ENCODE measurements around the gene DUOX2.
A peak's percentile ranks its signal among the peaks of the same experiment; 100 is the strongest.
"Not testable (repeated sequence)": the region's sequence is repeated elsewhere in the genome, so short reads cannot be mapped to it uniquely, and the experiment has no call there.

DUOX2 gene

DNA sequence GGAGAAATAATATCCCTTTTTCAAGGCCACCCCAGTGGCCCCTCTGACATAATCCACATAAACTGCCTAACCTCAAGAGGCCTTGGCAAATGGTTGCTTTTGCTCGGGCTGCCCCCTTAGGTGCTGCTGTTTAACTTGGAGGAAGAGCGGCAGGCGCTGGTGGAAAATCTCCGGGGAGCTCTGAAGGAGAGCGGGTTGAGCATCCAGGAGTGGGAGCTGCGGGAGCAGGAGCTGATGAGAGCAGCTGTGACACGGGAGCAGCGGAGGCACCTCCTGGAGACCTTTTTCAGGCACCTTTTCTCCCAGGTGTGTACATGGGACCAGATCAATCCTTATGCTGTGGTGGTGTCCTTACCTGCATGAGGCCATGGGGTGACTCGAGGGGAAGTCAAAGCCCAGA, 30.8 kb upstream of the DUOX2 start:
- Mint-ChIP-seq H3K27ac (no peak overlapping the region), H3K4me3 (no peak overlapping the region)

DNA sequence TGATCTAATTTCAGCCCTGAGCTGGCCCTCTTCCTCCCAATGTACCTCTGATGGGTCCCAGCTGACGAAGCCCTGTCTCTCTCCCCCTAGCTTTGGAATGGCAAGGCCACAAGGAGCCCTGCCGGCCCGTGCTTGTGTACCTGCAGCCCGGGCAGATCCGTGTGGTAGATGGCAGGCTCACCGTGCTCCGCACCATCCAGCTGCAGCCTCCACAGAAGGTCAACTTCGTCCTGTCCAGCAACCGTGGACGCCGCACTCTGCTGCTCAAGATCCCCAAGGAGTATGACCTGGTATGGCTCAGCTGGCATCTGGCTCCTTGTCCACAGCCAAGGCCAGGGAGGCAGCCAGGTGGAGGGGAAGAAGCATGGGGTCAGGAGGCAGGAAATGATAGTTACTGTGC, 30.0 kb upstream of the DUOX2 start:
- no peak overlapping the region for H3K4me3 Mint-ChIP-seq
- H3K4me1 Mint-ChIP-seq = no peaks in the 10 kb centered on the region

More for the DNA sequence above, 30.8 kb upstream of the DUOX2 start:
- Mint-ChIP-seq H3K27me3 (no peaks in the 10 kb centered on the region), H3K4me1 (no peaks in the 10 kb centered on the region), H3K9me3 (no peaks in the 10 kb centered on the region), H3K36me3 (no peaks in the 10 kb centered on the region)

DNA sequence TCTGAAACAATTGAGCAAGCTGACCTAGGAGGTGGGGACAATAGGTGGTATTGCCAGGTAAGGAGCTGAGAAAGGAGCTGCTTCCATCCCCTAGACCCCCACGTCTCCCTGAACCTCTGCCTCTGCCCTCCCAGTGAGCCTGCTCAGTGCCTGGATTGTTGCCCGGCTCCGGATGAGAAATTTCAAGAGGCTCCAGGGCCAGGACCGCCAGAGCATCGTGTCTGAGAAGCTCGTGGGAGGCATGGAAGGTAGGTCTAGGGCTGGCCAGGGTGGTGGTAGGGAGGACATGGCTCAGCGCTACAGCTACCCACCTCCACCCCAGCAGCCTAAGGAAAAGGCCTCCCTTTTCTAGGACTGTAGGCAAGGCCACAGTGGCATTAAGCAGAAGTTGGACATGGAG, 29.1 kb upstream of the DUOX2 start:
- Mint-ChIP-seq H3K27me3 (no peaks in the 10 kb centered on the region), H3K4me3 (no peak overlapping the region), H3K27ac (no peak overlapping the region), H3K36me3 (no peaks in the 10 kb centered on the region), H3K4me1 (no peaks in the 10 kb centered on the region), H3K9me3 (no peaks in the 10 kb centered on the region)

More for the DNA sequence above, 30.0 kb upstream of the DUOX2 start:
- Mint-ChIP-seq H3K27me3 (no peaks in the 10 kb centered on the region), H3K36me3 (no peaks in the 10 kb centered on the region), H3K9me3 (no peaks in the 10 kb centered on the region), H3K27ac (no peak overlapping the region)

DNA sequence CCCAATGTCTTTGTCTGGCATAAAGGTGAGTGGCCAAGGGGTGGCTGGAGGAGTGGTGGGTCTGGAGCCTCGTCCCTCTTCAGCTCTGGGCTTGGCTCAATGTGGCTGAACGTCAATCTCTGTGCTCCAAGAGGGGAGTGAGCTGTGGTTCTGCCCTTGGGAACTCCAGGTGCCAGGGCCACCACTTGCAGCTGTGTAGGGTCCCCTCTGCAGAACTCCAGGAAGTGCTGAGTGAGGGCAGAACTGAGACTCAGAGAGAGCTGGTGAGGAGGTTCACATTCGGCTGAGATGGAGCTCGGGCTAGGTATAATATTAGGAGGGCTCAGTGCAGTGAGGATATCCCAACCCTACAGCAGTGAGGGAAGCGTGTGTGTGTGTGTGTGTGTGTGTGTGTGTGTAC, 27.4 kb upstream of the DUOX2 start:
- no peaks in the 10 kb centered on the region for H3K9me3 Mint-ChIP-seq
- peaks cover 5% of the 10 kb centered on the region for H3K27me3 Mint-ChIP-seq
- H3K4me1 Mint-ChIP-seq = peaks cover 3% of the 10 kb centered on the region
- H3K36me3 Mint-ChIP-seq = no peaks in the 10 kb centered on the region
- no peak overlapping the region for H3K27ac Mint-ChIP-seq
- H3K4me3 Mint-ChIP-seq = no peak overlapping the region

DNA sequence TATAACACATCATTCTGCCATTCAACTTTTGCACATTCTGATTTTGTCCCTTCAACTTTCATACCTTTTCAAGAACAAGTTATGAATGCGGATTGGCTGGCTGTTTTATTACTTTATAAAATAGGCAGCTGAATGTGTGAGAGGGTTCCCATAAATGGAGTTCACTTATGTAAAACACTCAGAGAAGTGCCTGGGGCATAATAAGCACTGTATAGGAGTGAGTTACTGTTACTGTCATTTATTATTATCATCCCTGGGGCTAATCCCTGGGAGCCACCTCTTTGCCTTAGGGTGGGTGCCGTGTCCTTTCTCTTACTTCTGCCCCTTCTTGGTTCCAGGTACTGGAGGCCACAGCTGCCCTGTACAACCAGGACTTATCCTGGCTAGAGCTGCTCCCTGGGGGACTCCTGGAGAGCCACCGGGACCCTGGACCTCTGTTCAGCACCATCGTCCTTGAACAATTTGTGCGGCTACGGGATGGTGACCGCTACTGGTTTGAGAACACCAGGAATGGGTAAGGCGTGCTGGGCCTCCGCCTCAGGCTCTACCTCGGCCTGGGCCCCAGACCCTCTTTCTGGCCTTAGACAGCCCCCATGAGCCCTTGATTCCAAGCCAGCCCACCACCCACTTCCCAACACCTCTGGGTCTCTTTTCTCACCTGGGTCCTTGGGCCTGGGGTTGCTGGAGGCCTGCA, 26.7 kb upstream of the DUOX2 start:
- H3K36me3 Mint-ChIP-seq = no peaks in the 10 kb centered on the region
- H3K27ac Mint-ChIP-seq = no peak overlapping the region
- H3K4me1 Mint-ChIP-seq = peaks cover 7% of the 10 kb centered on the region
- no peak overlapping the region for H3K4me3 Mint-ChIP-seq
- peaks cover 8% of the 10 kb centered on the region for H3K27me3 Mint-ChIP-seq
- no peaks in the 10 kb centered on the region for H3K9me3 Mint-ChIP-seq

DNA sequence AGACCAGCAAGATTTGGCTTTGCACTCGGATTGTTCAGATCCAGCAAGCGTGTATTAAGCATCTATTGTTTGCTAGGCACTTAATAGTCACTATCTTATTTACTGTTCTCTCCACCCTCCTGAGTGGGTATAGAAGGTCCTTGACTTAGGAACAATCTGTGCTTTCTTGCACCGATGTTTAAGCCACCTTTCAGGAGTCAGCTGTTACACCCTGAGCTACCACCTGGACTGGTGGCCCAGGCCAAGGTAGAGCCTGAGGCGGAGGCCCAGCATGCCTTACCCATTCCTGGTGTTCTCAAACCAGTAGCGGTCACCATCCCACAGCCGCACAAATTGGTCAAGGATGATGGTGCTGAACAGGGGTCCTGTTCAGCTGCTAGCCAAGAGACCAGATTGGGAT, 25.8 kb upstream of the DUOX2 start:
- peaks cover 9% of the 10 kb centered on the region for H3K4me1 Mint-ChIP-seq
- H3K4me3 Mint-ChIP-seq = no peak overlapping the region
- H3K36me3 Mint-ChIP-seq = no peaks in the 10 kb centered on the region
- H3K9me3 Mint-ChIP-seq = no peaks in the 10 kb centered on the region
- peaks cover 11% of the 10 kb centered on the region for H3K27me3 Mint-ChIP-seq
- H3K27ac Mint-ChIP-seq = no peak overlapping the region

DNA sequence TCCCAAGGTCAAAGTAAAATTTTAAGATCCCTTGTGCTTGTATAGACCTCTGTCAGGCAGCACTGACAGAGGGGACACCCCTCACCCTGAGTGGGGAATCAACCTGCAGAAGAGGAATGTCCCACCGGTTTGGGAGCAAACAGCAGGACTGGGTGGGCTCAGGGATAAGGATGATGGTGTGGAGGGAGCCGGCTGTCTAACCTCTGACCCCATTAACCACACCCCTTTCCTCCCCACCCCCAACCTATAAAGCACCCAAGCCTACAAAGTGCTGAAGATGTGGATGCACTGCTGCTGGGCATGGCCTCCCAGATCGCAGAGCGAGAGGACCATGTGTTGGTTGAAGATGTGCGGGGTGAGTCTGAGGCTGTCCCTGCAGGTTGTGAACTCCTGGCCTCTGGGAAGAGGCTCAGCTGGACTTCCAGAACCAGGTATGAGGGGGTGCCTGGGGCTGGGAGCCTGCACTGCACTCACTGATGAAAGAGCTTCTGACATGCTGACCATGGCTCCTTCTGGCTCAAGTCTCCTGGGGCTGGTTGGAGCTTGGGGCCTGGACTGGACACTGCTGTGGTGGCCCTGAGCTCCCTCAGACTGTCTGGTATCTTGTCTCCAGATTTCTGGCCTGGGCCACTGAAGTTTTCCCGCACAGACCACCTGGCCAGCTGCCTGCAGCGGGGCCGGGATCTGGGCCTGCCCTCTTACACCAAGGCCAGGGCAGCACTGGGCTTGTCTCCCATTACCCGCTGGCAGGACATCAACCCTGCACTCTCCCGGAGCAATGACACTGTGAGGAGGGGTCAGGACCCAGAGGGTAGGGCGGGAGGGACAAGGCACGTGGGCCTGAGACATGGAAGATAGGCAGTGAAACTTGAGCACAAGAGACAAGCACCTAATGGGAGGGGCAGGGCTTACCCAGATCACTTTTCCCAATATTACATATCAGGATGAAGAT, 25.1 kb upstream of the DUOX2 start:
- Mint-ChIP-seq H3K9me3 (no peaks in the 10 kb centered on the region), H3K4me3 (no peak overlapping the region), H3K27me3 (peaks cover 17% of the 10 kb centered on the region), H3K4me1 (peaks cover 16% of the 10 kb centered on the region), H3K27ac (no peak overlapping the region), H3K36me3 (no peaks in the 10 kb centered on the region)

DNA sequence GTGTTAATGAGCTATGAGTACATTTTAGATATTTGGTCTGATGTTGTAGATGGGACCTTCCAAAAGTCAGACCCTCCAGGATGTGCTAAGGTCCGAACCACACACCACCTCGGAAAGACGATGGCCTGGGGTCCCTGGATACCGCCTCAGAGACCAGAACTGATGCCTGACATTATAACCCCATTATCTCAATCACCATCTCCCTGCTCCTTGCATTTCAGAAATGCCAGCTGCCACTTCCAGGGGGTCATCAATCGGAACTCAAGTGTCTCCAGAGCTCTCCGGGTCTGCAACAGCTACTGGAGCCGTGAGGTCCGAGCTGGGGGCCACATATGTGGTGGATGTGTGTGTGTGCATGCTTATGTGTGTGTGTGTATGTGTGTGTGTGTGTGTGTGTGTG, 23.7 kb upstream of the DUOX2 start:
- Mint-ChIP-seq H3K36me3 (no peaks in the 10 kb centered on the region), H3K9me3 (no peaks in the 10 kb centered on the region), H3K27me3 (peaks cover 27% of the 10 kb centered on the region), H3K27ac (no peak overlapping the region), H3K4me1 (peaks cover 16% of the 10 kb centered on the region), H3K4me3 (no peak overlapping the region)

DNA sequence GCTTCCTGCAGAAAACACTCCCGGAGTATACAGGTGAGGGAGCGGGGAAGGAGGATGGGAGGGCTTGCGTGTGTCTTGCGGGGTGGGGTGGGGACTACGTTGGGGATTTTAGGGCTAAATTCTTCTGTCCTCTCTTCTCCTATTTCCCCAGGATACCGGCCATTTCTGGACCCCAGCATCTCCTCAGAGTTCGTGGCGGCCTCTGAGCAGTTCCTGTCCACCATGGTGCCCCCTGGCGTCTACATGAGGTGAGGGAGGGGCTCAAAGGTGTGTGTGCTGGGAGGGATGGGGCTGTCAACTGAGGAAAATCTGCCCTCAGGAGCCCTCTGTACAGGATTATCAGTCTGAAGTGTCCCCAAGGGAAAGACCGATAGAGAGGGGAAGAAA, 22.4 kb upstream of the DUOX2 start:
- Mint-ChIP-seq H3K27me3 (peaks cover 32% of the 10 kb centered on the region), H3K4me3 (peak overlapping the region; percentile 52), H3K4me1 (peaks cover 16% of the 10 kb centered on the region), H3K9me3 (no peaks in the 10 kb centered on the region), H3K36me3 (no peaks in the 10 kb centered on the region), H3K27ac (no peak overlapping the region)

DNA sequence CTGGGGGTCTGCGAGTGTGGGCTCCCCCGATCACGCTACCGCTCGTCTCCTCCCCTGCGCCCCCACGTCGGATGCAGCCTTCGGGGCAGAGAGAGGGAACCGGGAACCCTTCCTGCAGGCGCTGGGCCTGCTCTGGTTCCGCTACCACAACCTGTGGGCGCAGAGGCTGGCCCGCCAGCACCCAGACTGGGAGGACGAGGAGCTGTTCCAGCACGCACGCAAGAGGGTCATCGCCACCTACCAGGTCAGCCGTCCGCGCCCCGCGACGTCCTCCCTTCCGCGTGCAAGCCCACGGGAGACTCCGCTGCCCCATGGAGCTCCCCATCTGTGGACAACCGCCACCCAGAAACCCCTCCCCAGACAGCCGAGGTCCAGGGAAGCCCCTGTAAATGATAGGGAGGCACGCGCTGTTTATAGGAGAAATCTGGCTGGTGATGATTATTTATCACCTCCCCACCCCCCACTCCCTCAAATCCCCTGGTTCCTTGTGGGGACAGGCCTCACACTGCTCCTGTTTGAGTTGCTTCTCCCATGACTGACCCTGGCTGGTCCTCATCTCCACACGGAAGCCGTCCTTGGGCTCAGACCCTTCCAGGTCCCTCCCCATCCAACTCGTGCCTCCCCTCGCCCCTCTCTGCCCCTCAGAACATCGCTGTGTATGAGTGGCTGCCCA, 21.9 kb upstream of the DUOX2 start:
- Mint-ChIP-seq H3K4me1 (peaks cover 16% of the 10 kb centered on the region), H3K27me3 (peaks cover 34% of the 10 kb centered on the region), H3K4me3 (peak overlapping the region; percentile 52)
- H3K36me3 Mint-ChIP-seq, H3K9me3 Mint-ChIP-seq, H3K27ac Mint-ChIP-seq: not testable (repeated sequence)

DNA sequence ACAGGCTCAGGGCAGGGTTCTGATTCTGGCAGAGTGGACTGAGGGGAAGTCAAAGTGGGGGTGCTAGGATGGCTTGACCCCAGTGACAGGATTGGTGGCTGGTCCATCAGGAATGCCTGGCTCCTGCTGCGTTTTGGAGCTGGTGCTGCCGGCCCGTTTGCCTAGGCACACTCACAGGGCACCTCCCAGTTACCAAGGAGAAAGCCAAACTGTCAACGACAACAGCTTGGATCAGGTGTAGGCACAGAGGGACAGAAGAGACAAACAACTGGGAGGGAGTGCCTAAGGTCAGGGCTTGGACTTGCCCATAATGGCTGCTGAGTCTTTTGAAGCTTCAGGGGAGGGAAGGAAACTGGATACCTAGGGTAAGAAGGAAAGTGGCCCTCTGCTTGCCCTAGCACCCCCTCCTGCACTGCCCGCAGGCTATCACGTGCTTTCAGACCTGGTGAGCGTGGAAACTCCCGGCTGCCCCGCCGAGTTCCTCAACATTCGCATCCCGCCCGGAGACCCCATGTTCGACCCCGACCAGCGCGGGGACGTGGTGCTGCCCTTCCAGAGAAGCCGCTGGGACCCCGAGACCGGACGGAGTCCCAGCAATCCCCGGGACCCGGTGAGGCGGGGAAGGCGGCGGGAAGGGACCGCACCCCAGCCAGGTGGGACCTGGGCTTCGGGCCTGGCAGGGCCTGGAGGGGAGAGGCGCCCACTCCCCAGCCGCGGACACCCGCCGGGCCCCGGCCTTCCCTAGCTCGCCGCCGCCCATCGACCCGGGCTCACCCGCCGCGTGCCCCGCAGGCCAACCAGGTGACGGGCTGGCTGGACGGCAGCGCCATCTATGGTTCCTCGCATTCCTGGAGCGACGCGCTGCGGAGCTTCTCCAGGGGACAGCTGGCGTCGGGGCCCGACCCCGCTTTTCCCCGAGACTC, 21.0 kb upstream of the DUOX2 start:
- H3K36me3 Mint-ChIP-seq = no peaks in the 10 kb centered on the region
- peak overlapping the region; percentile 70 for H3K4me3 Mint-ChIP-seq
- H3K4me1 Mint-ChIP-seq = peaks cover 22% of the 10 kb centered on the region
- no peaks in the 10 kb centered on the region for H3K9me3 Mint-ChIP-seq
- H3K27me3 Mint-ChIP-seq = peaks cover 39% of the 10 kb centered on the region
- no peak overlapping the region for H3K27ac Mint-ChIP-seq

DNA sequence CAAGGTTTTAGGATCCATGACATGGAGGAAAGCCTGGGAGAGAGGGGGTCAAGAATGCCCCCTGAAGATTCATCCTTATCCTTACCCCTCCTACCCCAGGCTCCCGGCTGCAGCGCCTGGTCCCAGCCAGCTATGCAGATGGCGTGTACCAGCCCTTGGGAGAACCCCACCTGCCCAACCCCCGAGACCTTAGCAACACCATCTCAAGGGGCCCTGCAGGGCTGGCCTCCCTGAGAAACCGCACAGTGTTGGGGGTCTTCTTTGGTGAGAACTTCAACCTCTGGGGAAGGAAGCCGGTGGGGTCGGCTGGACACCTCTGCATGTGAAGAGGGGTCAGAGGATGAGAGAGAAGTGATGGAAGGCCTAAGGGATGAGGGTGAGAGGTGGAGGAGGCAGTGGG, 20.1 kb upstream of the DUOX2 start:
- no peaks in the 10 kb centered on the region for H3K9me3 Mint-ChIP-seq
- no peak overlapping the region for H3K4me3 Mint-ChIP-seq
- peaks cover 39% of the 10 kb centered on the region for H3K27me3 Mint-ChIP-seq
- H3K27ac Mint-ChIP-seq = no peak overlapping the region
- peaks cover 22% of the 10 kb centered on the region for H3K4me1 Mint-ChIP-seq
- H3K36me3 Mint-ChIP-seq = no peaks in the 10 kb centered on the region

GRCh38 chr15:45133561-45133920, 19.6 kb upstream of the DUOX2 start:
- no peaks in the 10 kb centered on the region for H3K9me3 Mint-ChIP-seq
- H3K36me3 Mint-ChIP-seq = no peaks in the 10 kb centered on the region
- peaks cover 42% of the 10 kb centered on the region for H3K27me3 Mint-ChIP-seq
- H3K4me1 Mint-ChIP-seq = peaks cover 23% of the 10 kb centered on the region
- H3K4me3 Mint-ChIP-seq = no peak overlapping the region
- H3K27ac Mint-ChIP-seq = no peak overlapping the region

GRCh38 chr15:45132844-45133560, 19.0 kb upstream of the DUOX2 start:
- Mint-ChIP-seq H3K36me3 (no peaks in the 10 kb centered on the region), H3K27me3 (peaks cover 47% of the 10 kb centered on the region), H3K4me1 (peaks cover 26% of the 10 kb centered on the region), H3K9me3 (no peaks in the 10 kb centered on the region), H3K4me3 (no peak overlapping the region), H3K27ac (no peak overlapping the region)
